PC-3 (cell line): ENCODE results near the gene MBNL1. TPM values are rescaled to one million over a fixed set of nuclear protein-coding genes. Genes with fewer than 3 reads are reported as not detected.

ENCODE experiments used
- ATAC-seq: fragments of 200-7000 bp; cut with Tn5 transposase; 2 replicates; pipeline ENCODE4 v1.9.1; 2020; ENCODE audit warnings: mild to moderate bottlenecking, moderate library complexity
- BruUV-seq: library from RNA; stranded (reverse); fragments of 400-500 nt; replicated peaks from 2 replicates; lab custom pipeline; 2021; lab: Mats Ljungman, UMichigan
- CTCF ChIA-PET: fragments of 300-600 bp; sonication (Branson Sonifier 250); formaldehyde crosslinking; loops from one replicate; lab custom pipeline; 2022; ENCODE audit warnings: antibody characterized with exemption; lab: Charles Lee
- POLR2A ChIA-PET: fragments of 300-600 bp; sonication (Branson Sonifier 250); formaldehyde crosslinking; loops from one replicate; lab custom pipeline; 2022; ENCODE audit warnings: antibody characterized with exemption; ENCODE audit not compliant: unreplicated experiment; lab: Charles Lee
- DNase-seq: peaks from one replicate; pipeline ENCODE4 v3.0.0-alpha.2; 2015
- H2AFZ ChIP-seq: fragments of 300-600 bp; sonication (generic); 2 replicates; pipeline ENCODE4 v1.6.0; 2016; ENCODE audit warnings: antibody characterized with exemption, low read length
- H3F3A ChIP-seq: fragments of 300-600 bp; sonication (generic); one replicate; pipeline ENCODE4 v1.6.0; 2017; ENCODE audit warnings: antibody characterized with exemption, low read length, control low read depth, mild to moderate bottlenecking; ENCODE audit not compliant: unreplicated experiment
- H3K27ac ChIP-seq: fragments of 300-600 bp; sonication (generic); 2 replicates; pipeline ENCODE4 v1.5.1; 2016; ENCODE audit warnings: mild to moderate bottlenecking, low read length
- H3K27me3 ChIP-seq: fragments of 300-600 bp; sonication (generic); 2 replicates; pipeline ENCODE4 v1.6.1; 2016; ENCODE audit warnings: low read length, mixed read lengths
- H3K36me3 ChIP-seq: fragments of 300-600 bp; sonication (generic); 2 replicates; pipeline ENCODE4 v1.6.1; 2016; ENCODE audit warnings: low read depth, mixed run types, low read length, mixed read lengths
- H3K4me1 ChIP-seq: fragments of 300-600 bp; sonication (generic); 2 replicates; pipeline ENCODE4 v1.5.1; 2016; ENCODE audit warnings: low read length; ENCODE audit not compliant: insufficient read depth
- H3K4me2 ChIP-seq: fragments of 300-600 bp; sonication (generic); 2 replicates; pipeline ENCODE4 v1.6.0; 2016; ENCODE audit warnings: low read length
- H3K4me3 ChIP-seq: fragments of 300-600 bp; sonication (generic); 2 replicates; pipeline ENCODE4 v1.5.1; 2016; ENCODE audit warnings: mild to moderate bottlenecking, low read length, mixed read lengths
- H3K79me2 ChIP-seq: fragments of 300-600 bp; sonication (generic); 2 replicates; pipeline ENCODE4 v1.6.1; 2017; ENCODE audit warnings: low read length, mixed read lengths
- H3K9ac ChIP-seq: fragments of 300-600 bp; sonication (generic); 2 replicates; pipeline ENCODE4 v1.6.0; 2016; ENCODE audit warnings: mild to moderate bottlenecking, low read length
- H3K9me2 ChIP-seq: fragments of 300-600 bp; sonication (generic); replicated peaks from 2 replicates; pipeline ENCODE4 v1.6.1; 2016; ENCODE audit warnings: mixed run types, low read length, mixed read lengths
- H3K9me3 ChIP-seq: fragments of 300-600 bp; sonication (generic); 2 replicates; pipeline ENCODE4 v1.6.1; 2016; ENCODE audit warnings: low read length, mixed read lengths
- H4K20me1 ChIP-seq: fragments of 300-600 bp; sonication (generic); 2 replicates; pipeline ENCODE4 v1.6.1; 2016; ENCODE audit warnings: low read length, mixed read lengths
- EZH2 ChIP-seq: fragments of 300-600 bp; sonication (generic); IDR thresholded peaks from one replicate; pipeline ENCODE4 v1.6.1; 2017; ENCODE audit warnings: antibody characterized with exemption, mild to moderate bottlenecking, low read length; ENCODE audit not compliant: unreplicated experiment
- EZH2phosphoT487 ChIP-seq: fragments of 300-600 bp; sonication (generic); IDR thresholded peaks from 2 replicates; pipeline ENCODE4 v1.6.1; 2018; ENCODE audit warnings: mild to moderate bottlenecking, antibody characterized with exemption, low read length, borderline replicate concordance
- intact Hi-C: fragments of 100-400 bp; cut with micrococcal nuclease; formaldehyde crosslinking; loops from 2 replicates; pipeline ENCODE4 v1.9.0; 2023
- total RNA-seq: library from RNA; depleted of rRNA; stranded (reverse); fragments of >200 nt; gene quantifications from 2 replicates; pipeline ENCODE4 v1.2.3, GENCODE V29; 2014
- TF ChIP-seq, protein P1 (sequence below): fragments of 300-600 bp; sonication (generic); conservative IDR thresholded peaks from 2 replicates; pipeline ENCODE4 v1.5.1; 2017; ENCODE audit warnings: antibody characterized with exemption, low read depth, mild to moderate bottlenecking, low read length

Gene MBNL1
- total RNA-seq, 1 experiment from 2014 or later, result 161 TPM

GRCh38 chr3:152443212-152444023 is 174.7 kb downstream of the MBNL1 start:
- Histone ChIP-seq H3K27me3 (no peaks in the 10 kb centered on the region), H4K20me1 (0 out of 2 replicates have a peak, but pooled peaks cover 4% of the 10 kb centered on the region), H3F3A (no peaks in the 10 kb centered on the region), H3K4me3 (no peak overlapping the region), H3K9me2 (no peaks in the 10 kb centered on the region), H3K27ac (0 out of 2 replicates have a peak overlapping the region, but pooled peaks have one; percentile 0), H3K4me1 (peaks cover 23% of the 10 kb centered on the region; the same call in 1 of the 2 replicates), H3K4me2 (no peak overlapping the region), H3K9me3 (no peaks in the 10 kb centered on the region), H3K79me2 (peaks cover 62% of the 10 kb centered on the region), H3K36me3 (peaks cover 11% of the 10 kb centered on the region; the same call in 1 of the 2 replicates), H2AFZ (no peak overlapping the region), H3K9ac (no peak overlapping the region)
- ChIA-PET POLR2A (interaction anchor here (0.6 to 0.7 kb wide), 2 partner anchors 105 to 134 kb away, joined by 7 to 9 read pairs; no protein-coding TSS in a partner anchor), CTCF (interaction anchor here (0.5 to 0.6 kb wide), 2 partner anchors 143 to 146 kb away, joined by 3 read pairs; no protein-coding TSS in a partner anchor)
- TF ChIP-seq, protein P1, sequence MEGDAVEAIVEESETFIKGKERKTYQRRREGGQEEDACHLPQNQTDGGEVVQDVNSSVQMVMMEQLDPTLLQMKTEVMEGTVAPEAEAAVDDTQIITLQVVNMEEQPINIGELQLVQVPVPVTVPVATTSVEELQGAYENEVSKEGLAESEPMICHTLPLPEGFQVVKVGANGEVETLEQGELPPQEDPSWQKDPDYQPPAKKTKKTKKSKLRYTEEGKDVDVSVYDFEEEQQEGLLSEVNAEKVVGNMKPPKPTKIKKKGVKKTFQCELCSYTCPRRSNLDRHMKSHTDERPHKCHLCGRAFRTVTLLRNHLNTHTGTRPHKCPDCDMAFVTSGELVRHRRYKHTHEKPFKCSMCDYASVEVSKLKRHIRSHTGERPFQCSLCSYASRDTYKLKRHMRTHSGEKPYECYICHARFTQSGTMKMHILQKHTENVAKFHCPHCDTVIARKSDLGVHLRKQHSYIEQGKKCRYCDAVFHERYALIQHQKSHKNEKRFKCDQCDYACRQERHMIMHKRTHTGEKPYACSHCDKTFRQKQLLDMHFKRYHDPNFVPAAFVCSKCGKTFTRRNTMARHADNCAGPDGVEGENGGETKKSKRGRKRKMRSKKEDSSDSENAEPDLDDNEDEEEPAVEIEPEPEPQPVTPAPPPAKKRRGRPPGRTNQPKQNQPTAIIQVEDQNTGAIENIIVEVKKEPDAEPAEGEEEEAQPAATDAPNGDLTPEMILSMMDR, result no peak
- TF ChIP-seq EZH2 (no peak), EZH2phosphoT487 (no peak)
- ATAC-seq, result peak; percentile 30
- BruUV-seq, result no TSS peak
- DNase-seq, result no peak
- intact Hi-C loops, result loop anchor here (1.0 to 10.0 kb wide), 8 partner anchors 113 to 516 kb away; no protein-coding TSS in a partner anchor

DNA sequence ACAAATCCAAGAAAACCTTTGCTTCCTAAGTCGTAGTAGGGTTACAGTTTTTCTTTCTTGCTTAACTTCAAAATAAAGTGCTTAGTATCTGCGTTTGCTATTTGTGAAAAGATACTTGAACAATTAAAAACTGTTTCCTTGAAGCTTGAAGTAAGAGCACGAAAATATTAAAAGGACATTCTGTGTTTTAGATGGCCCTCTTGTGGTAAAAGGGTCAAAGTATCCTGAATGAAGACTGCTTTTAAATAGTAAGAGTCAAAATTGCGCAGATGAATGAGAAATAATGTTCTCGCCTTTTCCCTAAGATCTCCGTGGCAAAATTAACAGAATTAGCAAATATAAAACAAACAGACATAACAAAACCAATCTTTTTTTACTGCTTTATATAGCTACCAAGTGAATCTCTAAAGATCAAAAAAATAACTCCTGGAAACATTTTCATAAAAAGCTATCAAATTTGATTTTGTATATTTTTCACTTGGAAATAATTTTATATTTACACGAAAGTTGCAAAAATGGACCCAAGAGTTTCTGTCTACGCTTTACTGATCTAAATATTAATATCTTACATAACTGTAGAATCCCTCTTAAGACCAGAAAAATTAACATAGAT is 175.4 kb downstream of the MBNL1 start:
- Histone ChIP-seq H4K20me1 (0 out of 2 replicates have a peak, but pooled peaks cover 4% of the 10 kb centered on the region), H3K4me2 (no peak overlapping the region), H2AFZ (no peak overlapping the region), H3K4me1 (peaks cover 22% of the 10 kb centered on the region; the same call in 1 of the 2 replicates), H3K4me3 (no peak overlapping the region), H3K27me3 (no peaks in the 10 kb centered on the region), H3K9ac (no peak overlapping the region), H3K36me3 (peaks cover 15% of the 10 kb centered on the region; the same call in 1 of the 2 replicates), H3K27ac (0 out of 2 replicates have a peak overlapping the region, but pooled peaks have one; percentile 0), H3K9me2 (no peaks in the 10 kb centered on the region), H3K9me3 (no peaks in the 10 kb centered on the region), H3F3A (no peaks in the 10 kb centered on the region), H3K79me2 (peaks cover 55% of the 10 kb centered on the region)
- TF ChIP-seq, protein P1, result peak; percentile 90
- TF ChIP-seq EZH2 (no peak), EZH2phosphoT487 (no peak)
- ChIA-PET POLR2A (interaction anchor here (0.6 kb wide), 1 partner anchor 105 kb away, joined by 7 read pairs; no protein-coding TSS in a partner anchor), CTCF (interaction anchor here (0.6 kb wide), 1 partner anchor 143 kb away, joined by 3 read pairs; no protein-coding TSS in a partner anchor)
- no TSS peak for BruUV-seq
- peak; percentile 78 for DNase-seq
- intact Hi-C loops, result loop anchor here (1.0 to 10.0 kb wide), 8 partner anchors 113 to 517 kb away; no protein-coding TSS in a partner anchor
- peak; percentile 45 for ATAC-seq
